K562 (cell line): ENCODE results near the gene NLK. TPM values are rescaled to one million over a fixed set of nuclear protein-coding genes. Genes with fewer than 3 reads are reported as not detected.

Source experiments
- CBX3 ChIP-seq, 2 experiments: IDR thresholded peaks; 1 replicate in 1 of 2; 2 replicates in 1 of 2; pipeline ENCODE4 v1.6.1; 2012; ENCODE audit warnings: inconsistent platforms in 2 of 2, low read length in 2 of 2, borderline replicate concordance in 1 of 2, control low read depth in 1 of 2
- CXXC5 ChIP-seq: fragments of 250-450 bp; sonication (Bioruptor Pico); IDR thresholded peaks from 2 replicates; pipeline ENCODE4 v1.8.0; 2022; ENCODE audit warnings: inconsistent platforms, mild to moderate bottlenecking, moderate library complexity
- DMBX1 ChIP-seq: fragments of 250-450 bp; sonication (Bioruptor Pico); IDR thresholded peaks from 2 replicates; pipeline ENCODE4 v1.8.0; 2022; ENCODE audit warnings: inconsistent platforms, mild to moderate bottlenecking, moderate library complexity, borderline replicate concordance
- EGR1 ChIP-seq: fragments of 450-650 bp; conservative IDR thresholded peaks from 2 replicates; pipeline ENCODE4 v1.6.1; 2017; ENCODE audit warnings: mild to moderate bottlenecking
- EHMT2 ChIP-seq: fragments of 450-650 bp; IDR thresholded peaks from 2 replicates; pipeline ENCODE4 v1.6.1; 2018; ENCODE audit warnings: antibody characterized with exemption
- MCM5 ChIP-seq: fragments of 450-650 bp; IDR thresholded peaks from 2 replicates; pipeline ENCODE4 v1.6.1; 2016; ENCODE audit warnings: low read depth
- MEIS2 ChIP-seq: fragments of 450-650 bp; IDR thresholded peaks from 2 replicates; pipeline ENCODE4 v1.6.1; 2014; ENCODE audit warnings: mild to moderate bottlenecking; ENCODE audit not compliant: partially characterized antibody
- MYNN ChIP-seq, 2 experiments: sonication (generic); formaldehyde crosslinking in 1 of 2; IDR thresholded peaks; 2 replicates each; pipeline versions ENCODE4 v1.5.0 to v1.6.1; 2016 to 2020; ENCODE audit warnings: antibody characterized with exemption in 1 of 2, missing genetic modification reagents in 1 of 2
- NEUROD1 ChIP-seq: fragments of 150-350 bp; IDR thresholded peaks from 2 replicates; pipeline ENCODE4 v1.6.1; 2014; ENCODE audit warnings: borderline replicate concordance, low read length, low read depth; ENCODE audit not compliant: partially characterized antibody
- NFXL1 ChIP-seq: fragments of 450-650 bp; formaldehyde crosslinking; IDR thresholded peaks from 2 replicates; pipeline ENCODE4 v1.4.0; 2021; ENCODE audit warnings: mild to moderate bottlenecking
- NR3C1 ChIP-seq: sonication (generic); formaldehyde crosslinking; IDR thresholded peaks from 2 replicates; pipeline ENCODE4 v1.8.1; 2022; ENCODE audit warnings: missing genetic modification reagents
- NRF1 ChIP-seq, 2 experiments: fragments of 450-650 bp; IDR thresholded peaks in 1 of 2; conservative IDR thresholded peaks in 1 of 2; 2 replicates each; pipeline ENCODE4 v1.6.1; 2014; ENCODE audit warnings: mild to moderate bottlenecking in 2 of 2
- PHF8 ChIP-seq: fragments of 200-600 bp; sonication (generic); IDR thresholded peaks from 2 replicates; pipeline ENCODE4 v1.6.1; 2012; ENCODE audit warnings: mixed run types, mild to moderate bottlenecking, inconsistent platforms, low read length, moderate library complexity, borderline replicate concordance
- POLR2G ChIP-seq: fragments of 200-400 bp; formaldehyde crosslinking; IDR thresholded peaks from 2 replicates; pipeline ENCODE4 v1.6.1; 2017; ENCODE audit warnings: low read depth, mild to moderate bottlenecking, antibody characterized with exemption, low read length, moderate library complexity
- POU5F1 ChIP-seq: fragments of 150-350 bp; IDR thresholded peaks from 2 replicates; pipeline ENCODE4 v1.6.1; 2014; ENCODE audit warnings: borderline replicate concordance, low read length, low read depth, mild to moderate bottlenecking; ENCODE audit not compliant: partially characterized antibody
- PTTG1 ChIP-seq: fragments of 450-650 bp; IDR thresholded peaks from 2 replicates; pipeline ENCODE4 v1.6.1; 2016; ENCODE audit warnings: low read depth, mild to moderate bottlenecking, missing genetic modification characterization, missing compliant biosample characterization
- RAD21 ChIP-seq, 2 experiments: fragments of 250-450 bp in 1 of 2; fragments of 450-650 bp in 1 of 2; sonication (Bioruptor Pico) in 1 of 2; formaldehyde crosslinking in 1 of 2; IDR thresholded peaks in 1 of 2; conservative IDR thresholded peaks in 1 of 2; 2 replicates each; pipeline versions ENCODE4 v1.4.0 to v1.8.0; 2020 to 2022; ENCODE audit warnings: mild to moderate bottlenecking in 2 of 2, moderate library complexity in 1 of 2
- SETDB1 ChIP-seq: IDR thresholded peaks from one replicate; pipeline ENCODE4 v1.6.1; 2012; ENCODE audit warnings: low read length, control low read depth, inconsistent platforms
- SNAPC5 ChIP-seq: fragments of 250-450 bp; sonication (Bioruptor Pico); IDR thresholded peaks from 2 replicates; pipeline ENCODE4 v1.8.0; 2021; ENCODE audit warnings: moderate library complexity, mild to moderate bottlenecking, inconsistent platforms
- TSC22D4 ChIP-seq: fragments of 450-650 bp; IDR thresholded peaks from 2 replicates; pipeline ENCODE4 v1.6.1; 2016; ENCODE audit warnings: missing genetic modification characterization, missing biosample characterization, control low read depth
- ZBTB9 ChIP-seq: fragments of 450-650 bp; formaldehyde crosslinking; IDR thresholded peaks from 2 replicates; pipeline ENCODE4 v1.4.0; 2020; ENCODE audit warnings: mild to moderate bottlenecking, moderate library complexity
- ZNF146 ChIP-seq: IDR thresholded peaks from one replicate; pipeline ENCODE4 v1.6.1; 2018; ENCODE audit warnings: missing compliant biosample characterization; ENCODE audit not compliant: unreplicated experiment
- ZNF184 ChIP-seq: sonication (generic); formaldehyde crosslinking; IDR thresholded peaks from 2 replicates; pipeline ENCODE4 v1.5.0; 2020; ENCODE audit warnings: missing genetic modification reagents
- ZNF449 ChIP-seq: fragments of 250-450 bp; sonication (Bioruptor Pico); IDR thresholded peaks from 2 replicates; pipeline ENCODE4 v1.8.0; 2022; ENCODE audit warnings: moderate library complexity, mild to moderate bottlenecking, inconsistent platforms
- ZNF766 ChIP-seq: fragments of 200-800 bp; sonication (Bioruptor generic); conservative IDR thresholded peaks from 2 replicates; pipeline ENCODE4 v1.6.1; 2016; ENCODE audit warnings: missing genetic modification characterization, missing compliant biosample characterization
- polyA plus RNA-seq, 8 experiments: library from polyadenylated mRNA; depleted of rRNA in 4 of 8; stranded (reverse) in 5 of 8; unstranded in 3 of 8; fragments of >200 nt; fragmentation: Nextera tagmentation in 2 of 8; fragmentation: Illumina TruSeq in 1 of 8; extraction: Ambion mirVana in 2 of 8; extraction: Trizol in 1 of 8; gene quantifications; 2 replicates each; pipeline versions ENCODE4 v1.2.1 to v1.2.3, GENCODE V29; 2011 to 2014; ENCODE audit warnings: inconsistent platforms in 1 of 8, missing spikeins in 1 of 8
- total RNA-seq, 7 experiments: library from RNA; depleted of rRNA in 6 of 7; stranded (reverse); fragments of >200 nt in 6 of 7; fragmentation: Illumina TruSeq in 2 of 7; extraction: Trizol in 2 of 7; gene quantifications; 2 replicates each; pipeline versions ENCODE4 v1.2.1 to v1.2.3, GENCODE V29; 2011 to 2021; ENCODE audit warnings: low replicate concordance in 1 of 7

The NLK gene
- total and polyA plus RNA-seq, 9 of the 15 experiments (the other 6 are each of a cell fraction or from before 2014, with no cell fraction given) = 10.9 to 59.6 (median 26.7) TPM

GRCh38 chr17:28008513-28008912 lies 34.0 kb upstream of the NLK start (continued):
- TF ChIP-seq ZNF449 (CRISPR knock-in tag) = no peak
- peak; percentile 100 for TF ChIP-seq EHMT2
- no peak for TF ChIP-seq EGR1
- TF ChIP-seq NEUROD1 = peak; percentile 12
- peak; percentile 25 for TF ChIP-seq ZNF146 (CRISPR knock-in tag)
- peak in 1 of 2 experiments; percentile 66; a peak in 1 of 3 replicates for TF ChIP-seq CBX3 (IDR thresholded peaks at IDR 0.05; ENCODE audit: borderline replicate concordance in 1 of 2, low read length in 2 of 2)
- no peak for TF ChIP-seq MYNN (IDR thresholded peaks at IDR 0.05)
- peak; percentile 65; the same call in 1 of the 2 replicates for TF ChIP-seq MYNN (CRISPR knock-in tag; IDR thresholded peaks at IDR 0.05)
- peak; percentile 94 for TF ChIP-seq ZNF766 (CRISPR knock-in tag)
- no peak for TF ChIP-seq NFXL1 (CRISPR knock-in tag)
- no peak for TF ChIP-seq ZNF184 (CRISPR knock-in tag)
- no peak for TF ChIP-seq MCM5
- no peak for TF ChIP-seq NRF1 (conservative IDR thresholded peaks at IDR 0.05 in 1 of 2, IDR thresholded peaks at IDR 0.05 in 1 of 2)
- 0 out of 2 replicates have a peak, but pooled peaks have one; percentile 55 for TF ChIP-seq NR3C1 (CRISPR knock-in tag)
- no peak for TF ChIP-seq POU5F1
- TF ChIP-seq TSC22D4 (tag) = no peak
- 0 out of 2 replicates have a peak, but pooled peaks have one; percentile 45 for TF ChIP-seq PTTG1 (tag)
- TF ChIP-seq CXXC5 (CRISPR knock-in tag) = peak; percentile 65
- TF ChIP-seq RAD21 (CRISPR knock-in tag; conservative IDR thresholded peaks at IDR 0.05 in 1 of 2, IDR thresholded peaks at IDR 0.05 in 1 of 2) = peak in 1 of 2 experiments; percentile 51; a peak in 2 of 4 replicates
- TF ChIP-seq SNAPC5 (CRISPR knock-in tag) = no peak
- TF ChIP-seq POLR2G = no peak
- TF ChIP-seq ZBTB9 = no peak
- no peak for TF ChIP-seq PHF8
- no peak for TF ChIP-seq SETDB1
- TF ChIP-seq DMBX1 (CRISPR knock-in tag) = peak; percentile 82
- TF ChIP-seq MEIS2 = no peak
